Smooth muscle cell (in vitro differentiated cells): Measurements from ENCODE around the gene MYO7B. TPM values are rescaled to one million over a fixed set of nuclear protein-coding genes. Genes with fewer than 3 reads are reported as not detected.

Experiments used
- DNase-seq: peaks from one replicate; lab custom pipeline; 2025; ENCODE audit not compliant: unreplicated experiment; lab: John Stamatoyannopoulos, UW
- H2AFZ ChIP-seq: fragments of 200-600 bp; sonication (generic); 2 replicates; pipeline ENCODE4 v1.6.0; 2016; ENCODE audit warnings: antibody characterized with exemption, low read depth, mild to moderate bottlenecking
- H3F3A ChIP-seq: fragments of 200-600 bp; sonication (generic); 2 replicates; pipeline ENCODE4 v1.6.0; 2017; ENCODE audit warnings: antibody characterized with exemption, low read depth
- H3K27ac ChIP-seq: fragments of 200-600 bp; sonication (generic); 2 replicates; pipeline ENCODE4 v1.5.1; 2016; ENCODE audit warnings: low read depth, mild to moderate bottlenecking
- H3K27me3 ChIP-seq: fragments of 200-600 bp; sonication (generic); 2 replicates; pipeline ENCODE4 v1.6.1; 2016; ENCODE audit warnings: low read depth, mild to moderate bottlenecking
- H3K36me3 ChIP-seq: fragments of 200-600 bp; sonication (generic); 2 replicates; pipeline ENCODE4 v1.5.1; 2016; ENCODE audit warnings: low read depth
- H3K4me1 ChIP-seq: fragments of 200-600 bp; sonication (generic); 2 replicates; pipeline ENCODE4 v1.5.1; 2016; ENCODE audit warnings: low read depth
- H3K4me2 ChIP-seq: fragments of 200-600 bp; sonication (generic); 2 replicates; pipeline ENCODE4 v1.6.0; 2016; ENCODE audit warnings: mild to moderate bottlenecking
- H3K4me3 ChIP-seq: fragments of 200-600 bp; sonication (generic); 2 replicates; pipeline ENCODE4 v1.5.1; 2016; ENCODE audit warnings: mild to moderate bottlenecking
- H3K79me2 ChIP-seq: fragments of 200-600 bp; sonication (generic); 2 replicates; pipeline ENCODE4 v1.6.0; 2016; ENCODE audit warnings: low read depth, mild to moderate bottlenecking
- H3K9ac ChIP-seq: fragments of 200-600 bp; sonication (generic); 2 replicates; pipeline ENCODE4 v1.6.0; 2016; ENCODE audit warnings: low read depth
- H3K9me3 ChIP-seq: fragments of 200-600 bp; sonication (generic); replicated peaks from 2 replicates; pipeline ENCODE4 v1.5.1; 2016; ENCODE audit warnings: low read depth
- H4K20me1 ChIP-seq: fragments of 200-600 bp; sonication (generic); 2 replicates; pipeline ENCODE4 v1.6.0; 2016; ENCODE audit warnings: low read depth
- CTCF ChIP-seq: fragments of 200-600 bp; sonication (generic); IDR thresholded peaks from 2 replicates; pipeline ENCODE4 v1.5.1; 2017; ENCODE audit warnings: borderline replicate concordance, mild to moderate bottlenecking, antibody characterized with exemption; ENCODE audit not compliant: insufficient read depth, poor library complexity, severe bottlenecking
- WGBS: methylation state at CpG from one replicate; pipeline ENCODE4 v1.1.7; 2016; ENCODE audit warnings: low lambda C conversion rate; 5-methylcytosine and 5-hydroxymethylcytosine counted together
- polyA plus RNA-seq: library from polyadenylated mRNA; unstranded; fragments of >200 nt; fragmentation: Nextera tagmentation; extraction: Ambion mirVana; gene quantifications from 2 replicates; pipeline ENCODE4 v1.2.1, GENCODE V29; 2016
- total RNA-seq: library from RNA; depleted of rRNA; stranded (reverse); fragments of >200 nt; gene quantifications from 2 replicates; pipeline ENCODE4 v1.2.3, GENCODE V29; 2014

Gene MYO7B
- total and polyA plus RNA-seq, 2 experiments from 2014 or later = 0.09 to 0.35 TPM

GRCh38 chr2:127659408-127660290 lies 124.2 kb downstream of the MYO7B start:
- DNase-seq = no peak
- WGBS = 87% methylated on average over 14 of the region's 14 CpGs

GRCh38 chr2:127660291-127660578 lies 124.8 kb downstream of the MYO7B start:
- Histone ChIP-seq H3K9me3 (no peaks in the 10 kb centered on the region), H3K79me2 (peaks cover 5% of the 10 kb centered on the region), H3K4me3 (no peak overlapping the region), H3K9ac (no peak overlapping the region), H3K27ac (no peak overlapping the region), H2AFZ (no peak overlapping the region), H3K4me2 (no peak overlapping the region), H3K27me3 (peaks cover 9% of the 10 kb centered on the region), H3K36me3 (no peaks in the 10 kb centered on the region), H4K20me1 (peaks cover 46% of the 10 kb centered on the region), H3F3A (no peaks in the 10 kb centered on the region), H3K4me1 (peaks cover 11% of the 10 kb centered on the region)
- TF ChIP-seq CTCF = no peak
- DNase-seq = no peak
- 94% methylated on average over 10 of the region's 10 CpGs for WGBS

More at GRCh38 chr2:127659408-127660290, 124.2 kb downstream of the MYO7B start:
- Histone ChIP-seq H3K4me1 (peaks cover 11% of the 10 kb centered on the region), H3K27ac (no peak overlapping the region), H3K36me3 (no peaks in the 10 kb centered on the region), H3K9me3 (no peaks in the 10 kb centered on the region), H4K20me1 (peaks cover 40% of the 10 kb centered on the region), H3K79me2 (no peaks in the 10 kb centered on the region), H3K4me3 (no peak overlapping the region), H3K27me3 (peaks cover 3% of the 10 kb centered on the region), H3K9ac (no peak overlapping the region), H3K4me2 (no peak overlapping the region), H2AFZ (no peak overlapping the region), H3F3A (no peaks in the 10 kb centered on the region)
- TF ChIP-seq CTCF = no peak

GRCh38 chr2:127661072-127661649 lies 125.7 kb downstream of the MYO7B start:
- no peaks in the 10 kb centered on the region for H3K36me3 ChIP-seq
- peaks cover 55% of the 10 kb centered on the region for H4K20me1 ChIP-seq
- H3K4me2 ChIP-seq = no peak overlapping the region
- 86% methylated on average over 13 of the region's 14 CpGs for WGBS
- peaks cover 2% of the 10 kb centered on the region for H3K4me1 ChIP-seq
- H3K27me3 ChIP-seq = peaks cover 9% of the 10 kb centered on the region
- H3K9me3 ChIP-seq = no peaks in the 10 kb centered on the region
- no peak overlapping the region for H2AFZ ChIP-seq
- H3K79me2 ChIP-seq = peaks cover 14% of the 10 kb centered on the region
- no peak overlapping the region for H3K27ac ChIP-seq
- no peak for DNase-seq
- no peak for TF ChIP-seq CTCF
- no peak overlapping the region for H3K4me3 ChIP-seq
- no peaks in the 10 kb centered on the region for H3F3A ChIP-seq
- H3K9ac ChIP-seq = no peak overlapping the region
